ENCODE results near the gene MSL1. TPM values are rescaled to one million over a fixed set of nuclear protein-coding genes. Genes with fewer than 3 reads are reported as not detected.
A peak's percentile ranks its signal among the peaks of the same experiment; 100 is the strongest.

MSL1 gene
- total and polyA plus RNA-seq, 9 of the 15 experiments (the other 6 are each of a cell fraction or from before 2014, with no cell fraction given), result 13.8 to 120 (median 61.9) TPM

DNA sequence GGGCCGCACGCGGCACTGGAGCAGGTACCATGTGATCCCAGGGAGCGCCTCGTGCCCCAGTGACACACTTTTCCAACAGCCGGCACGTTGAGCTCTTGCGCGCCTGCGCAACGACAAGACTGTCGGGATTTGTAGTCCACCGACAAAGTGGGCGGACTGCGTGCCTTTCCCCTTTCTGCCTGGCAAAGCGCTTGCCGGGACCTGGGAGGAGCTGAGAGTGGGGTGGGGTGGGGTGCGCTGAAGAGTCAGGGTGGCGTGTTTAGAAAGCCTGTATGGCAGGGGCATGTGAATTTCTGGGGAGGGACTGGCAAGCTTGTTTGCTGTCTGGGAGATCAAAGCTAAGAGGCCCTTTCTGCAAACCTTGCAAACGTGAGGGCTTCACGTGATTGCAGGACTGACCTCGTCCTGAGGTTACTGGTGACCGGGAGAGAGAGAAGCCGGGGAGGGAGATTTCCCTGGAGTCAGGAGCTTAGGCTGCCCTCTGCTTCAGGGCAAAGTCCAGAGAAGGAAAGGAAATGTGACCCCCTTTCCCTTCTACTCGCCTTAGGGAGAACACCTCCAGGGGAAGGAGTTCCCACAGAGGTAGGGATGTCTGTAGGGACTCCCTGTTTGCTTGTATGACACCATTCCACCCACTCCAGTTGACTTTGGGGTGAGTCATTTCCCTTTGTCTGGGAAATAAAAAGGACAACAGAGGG, 21.0 kb upstream of the MSL1 start (continued):
- TF ChIP-seq SAFB2 (IDR thresholded peaks at IDR 0.05; ENCODE audit: borderline replicate concordance, low read depth, low read length, severe bottlenecking) (no peak), KLF1 (tag; IDR thresholded peaks at IDR 0.05) (0 out of 2 replicates have a peak, but pooled peaks have one; percentile 14), C11orf30 (IDR thresholded peaks at IDR 0.05; ENCODE audit: low read depth) (peak; percentile 55; the same call in 1 of the 2 replicates), NFIC (IDR thresholded peaks at IDR 0.05) (no peak), SMAD4 (CRISPR knock-in tag; conservative IDR thresholded peaks at IDR 0.05) (0 out of 2 replicates have a peak, but pooled peaks have one; percentile 8), NRF1 (conservative IDR thresholded peaks at IDR 0.05 in 1 of 2, IDR thresholded peaks at IDR 0.05 in 1 of 2) (peak; percentile 98), PTTG1 (tag; IDR thresholded peaks at IDR 0.05; ENCODE audit: low read depth) (no peak), RBM25 (IDR thresholded peaks at IDR 0.05; ENCODE audit: low read depth, low read length, severe bottlenecking) (no peak), KHSRP (IDR thresholded peaks at IDR 0.05) (no peak), NFXL1 (CRISPR knock-in tag; IDR thresholded peaks at IDR 0.05) (no peak), U2AF1 (optimal IDR thresholded peaks at IDR 0.05; ENCODE audit: low read depth, low read length) (no peak), TAL1 (IDR thresholded peaks at IDR 0.05) (no peak), MYC (IDR thresholded peaks at IDR 0.05; ENCODE audit: low read depth, low read length) (peak; percentile 99), MYC (CRISPR knock-in tag; IDR thresholded peaks at IDR 0.05; ENCODE audit: borderline replicate concordance, low read depth) (0 out of 2 replicates have a peak, but pooled peaks have one; percentile 10), FOXA3 (CRISPR knock-in tag; conservative IDR thresholded peaks at IDR 0.05 in 1 of 2, IDR thresholded peaks at IDR 0.05 in 1 of 2) (0 out of 4 replicates have a peak, but pooled peaks of 1 of the 2 experiments have one; percentile 14), DNMT1 (IDR thresholded peaks at IDR 0.05) (no peak), ZNF175 (CRISPR knock-in tag; IDR thresholded peaks at IDR 0.05; ENCODE audit: low read depth) (no peak), NELFE (IDR thresholded peaks at IDR 0.05; ENCODE audit: insufficient read depth, insufficient read length) (no peak)
- TF ChIP-seq, protein P1, sequence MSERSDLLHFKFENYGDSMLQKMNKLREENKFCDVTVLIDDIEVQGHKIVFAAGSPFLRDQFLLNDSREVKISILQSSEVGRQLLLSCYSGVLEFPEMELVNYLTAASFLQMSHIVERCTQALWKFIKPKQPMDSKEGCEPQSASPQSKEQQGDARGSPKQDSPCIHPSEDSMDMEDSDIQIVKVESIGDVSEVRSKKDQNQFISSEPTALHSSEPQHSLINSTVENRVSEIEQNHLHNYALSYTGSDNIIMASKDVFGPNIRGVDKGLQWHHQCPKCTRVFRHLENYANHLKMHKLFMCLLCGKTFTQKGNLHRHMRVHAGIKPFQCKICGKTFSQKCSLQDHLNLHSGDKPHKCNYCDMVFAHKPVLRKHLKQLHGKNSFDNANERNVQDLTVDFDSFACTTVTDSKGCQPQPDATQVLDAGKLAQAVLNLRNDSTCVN (CRISPR knock-in tag; IDR thresholded peaks at IDR 0.05), result no peak
- TF ChIP-seq, protein P2, sequence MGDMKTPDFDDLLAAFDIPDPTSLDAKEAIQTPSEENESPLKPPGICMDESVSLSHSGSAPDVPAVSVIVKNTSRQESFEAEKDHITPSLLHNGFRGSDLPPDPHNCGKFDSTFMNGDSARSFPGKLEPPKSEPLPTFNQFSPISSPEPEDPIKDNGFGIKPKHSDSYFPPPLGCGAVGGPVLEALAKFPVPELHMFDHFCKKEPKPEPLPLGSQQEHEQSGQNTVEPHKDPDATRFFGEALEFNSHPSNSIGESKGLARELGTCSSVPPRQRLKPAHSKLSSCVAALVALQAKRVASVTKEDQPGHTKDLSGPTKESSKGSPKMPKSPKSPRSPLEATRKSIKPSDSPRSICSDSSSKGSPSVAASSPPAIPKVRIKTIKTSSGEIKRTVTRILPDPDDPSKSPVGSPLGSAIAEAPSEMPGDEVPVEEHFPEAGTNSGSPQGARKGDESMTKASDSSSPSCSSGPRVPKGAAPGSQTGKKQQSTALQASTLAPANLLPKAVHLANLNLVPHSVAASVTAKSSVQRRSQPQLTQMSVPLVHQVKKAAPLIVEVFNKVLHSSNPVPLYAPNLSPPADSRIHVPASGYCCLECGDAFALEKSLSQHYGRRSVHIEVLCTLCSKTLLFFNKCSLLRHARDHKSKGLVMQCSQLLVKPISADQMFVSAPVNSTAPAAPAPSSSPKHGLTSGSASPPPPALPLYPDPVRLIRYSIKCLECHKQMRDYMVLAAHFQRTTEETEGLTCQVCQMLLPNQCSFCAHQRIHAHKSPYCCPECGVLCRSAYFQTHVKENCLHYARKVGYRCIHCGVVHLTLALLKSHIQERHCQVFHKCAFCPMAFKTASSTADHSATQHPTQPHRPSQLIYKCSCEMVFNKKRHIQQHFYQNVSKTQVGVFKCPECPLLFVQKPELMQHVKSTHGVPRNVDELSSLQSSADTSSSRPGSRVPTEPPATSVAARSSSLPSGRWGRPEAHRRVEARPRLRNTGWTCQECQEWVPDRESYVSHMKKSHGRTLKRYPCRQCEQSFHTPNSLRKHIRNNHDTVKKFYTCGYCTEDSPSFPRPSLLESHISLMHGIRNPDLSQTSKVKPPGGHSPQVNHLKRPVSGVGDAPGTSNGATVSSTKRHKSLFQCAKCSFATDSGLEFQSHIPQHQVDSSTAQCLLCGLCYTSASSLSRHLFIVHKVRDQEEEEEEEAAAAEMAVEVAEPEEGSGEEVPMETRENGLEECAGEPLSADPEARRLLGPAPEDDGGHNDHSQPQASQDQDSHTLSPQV (IDR thresholded peaks at IDR 0.05), result peak; percentile 30; the same call in 1 of the 2 replicates
- TF ChIP-seq, protein P3, sequence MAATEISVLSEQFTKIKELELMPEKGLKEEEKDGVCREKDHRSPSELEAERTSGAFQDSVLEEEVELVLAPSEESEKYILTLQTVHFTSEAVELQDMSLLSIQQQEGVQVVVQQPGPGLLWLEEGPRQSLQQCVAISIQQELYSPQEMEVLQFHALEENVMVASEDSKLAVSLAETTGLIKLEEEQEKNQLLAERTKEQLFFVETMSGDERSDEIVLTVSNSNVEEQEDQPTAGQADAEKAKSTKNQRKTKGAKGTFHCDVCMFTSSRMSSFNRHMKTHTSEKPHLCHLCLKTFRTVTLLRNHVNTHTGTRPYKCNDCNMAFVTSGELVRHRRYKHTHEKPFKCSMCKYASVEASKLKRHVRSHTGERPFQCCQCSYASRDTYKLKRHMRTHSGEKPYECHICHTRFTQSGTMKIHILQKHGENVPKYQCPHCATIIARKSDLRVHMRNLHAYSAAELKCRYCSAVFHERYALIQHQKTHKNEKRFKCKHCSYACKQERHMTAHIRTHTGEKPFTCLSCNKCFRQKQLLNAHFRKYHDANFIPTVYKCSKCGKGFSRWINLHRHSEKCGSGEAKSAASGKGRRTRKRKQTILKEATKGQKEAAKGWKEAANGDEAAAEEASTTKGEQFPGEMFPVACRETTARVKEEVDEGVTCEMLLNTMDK (IDR thresholded peaks at IDR 0.05; ENCODE audit: borderline replicate concordance, insufficient read depth, low read depth, low read length, poor library complexity, severe bottlenecking), result no peak
